Measurements from ENCODE around the gene PSMD1.

DNA sequence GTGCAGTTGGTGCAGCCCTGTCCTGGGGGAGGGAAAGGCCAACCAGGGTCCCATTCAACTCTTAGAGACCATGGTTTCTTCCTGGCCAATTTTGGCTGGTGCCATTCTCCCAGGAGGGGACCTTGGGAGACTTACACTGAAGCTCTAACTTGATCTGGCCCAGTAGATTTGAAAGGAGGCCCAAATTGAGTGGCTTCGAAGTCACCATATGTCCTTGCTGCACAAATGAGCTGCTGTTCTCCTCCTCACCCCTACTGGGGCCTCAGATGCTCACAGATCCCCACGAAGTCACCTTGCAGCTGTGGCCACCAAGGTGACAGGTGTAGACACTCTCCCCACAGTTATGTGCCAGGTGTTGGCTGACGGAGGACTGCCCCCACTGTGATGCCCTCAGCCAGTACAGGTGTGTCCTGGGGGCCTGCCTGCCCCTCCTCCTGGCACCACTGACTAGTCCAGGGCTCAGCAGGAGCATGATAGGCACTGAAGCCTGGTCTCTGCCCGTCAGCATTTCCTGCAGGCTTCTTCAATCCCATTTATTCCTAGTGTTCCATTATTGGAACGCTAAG, 24.0 kb upstream of the PSMD1 start:
- TF ChIP-seq, protein P1, sequence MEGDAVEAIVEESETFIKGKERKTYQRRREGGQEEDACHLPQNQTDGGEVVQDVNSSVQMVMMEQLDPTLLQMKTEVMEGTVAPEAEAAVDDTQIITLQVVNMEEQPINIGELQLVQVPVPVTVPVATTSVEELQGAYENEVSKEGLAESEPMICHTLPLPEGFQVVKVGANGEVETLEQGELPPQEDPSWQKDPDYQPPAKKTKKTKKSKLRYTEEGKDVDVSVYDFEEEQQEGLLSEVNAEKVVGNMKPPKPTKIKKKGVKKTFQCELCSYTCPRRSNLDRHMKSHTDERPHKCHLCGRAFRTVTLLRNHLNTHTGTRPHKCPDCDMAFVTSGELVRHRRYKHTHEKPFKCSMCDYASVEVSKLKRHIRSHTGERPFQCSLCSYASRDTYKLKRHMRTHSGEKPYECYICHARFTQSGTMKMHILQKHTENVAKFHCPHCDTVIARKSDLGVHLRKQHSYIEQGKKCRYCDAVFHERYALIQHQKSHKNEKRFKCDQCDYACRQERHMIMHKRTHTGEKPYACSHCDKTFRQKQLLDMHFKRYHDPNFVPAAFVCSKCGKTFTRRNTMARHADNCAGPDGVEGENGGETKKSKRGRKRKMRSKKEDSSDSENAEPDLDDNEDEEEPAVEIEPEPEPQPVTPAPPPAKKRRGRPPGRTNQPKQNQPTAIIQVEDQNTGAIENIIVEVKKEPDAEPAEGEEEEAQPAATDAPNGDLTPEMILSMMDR (IDR thresholded peaks at IDR 0.05) = no peak
- TF ChIP-seq POLR2A (IDR thresholded peaks at IDR 0.05) = no peak
